ENCODE measurements around the gene DDX39A. TPM values are rescaled to one million over a fixed set of nuclear protein-coding genes. Genes with fewer than 3 reads are reported as not detected.

DDX39A gene
- total RNA-seq, 1 experiment from 2014 or later, result 117 TPM

DNA sequence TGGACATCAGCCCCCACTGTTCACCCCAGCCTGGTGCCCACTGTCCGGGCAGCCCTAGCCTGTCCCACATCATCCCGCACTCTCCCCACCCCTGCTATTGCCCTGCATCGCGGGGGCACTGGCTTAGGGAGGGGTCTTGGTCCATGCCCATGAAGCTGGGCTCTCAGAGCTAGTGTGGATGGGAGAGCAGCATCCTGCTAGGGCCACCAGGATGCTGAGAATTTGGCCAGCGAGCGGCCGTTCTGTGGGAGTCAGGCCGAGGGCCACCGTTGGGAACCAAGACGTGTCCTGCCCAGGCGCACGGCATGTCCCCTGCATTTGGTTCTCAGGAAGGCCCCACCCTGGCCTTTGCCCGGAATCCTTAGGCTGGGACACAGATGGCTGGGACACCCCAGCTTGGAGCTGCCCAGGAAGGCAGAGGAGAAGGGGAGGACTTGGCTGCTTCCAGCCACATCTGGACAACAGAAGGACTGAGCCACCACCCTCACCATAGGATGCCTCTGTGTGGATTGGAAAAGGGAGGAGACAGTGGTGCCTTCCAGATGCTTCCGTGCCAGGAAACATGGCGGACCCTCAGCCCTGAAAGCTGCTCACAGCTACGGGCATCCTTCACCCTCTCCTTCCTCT lies 23.3 kb downstream of the DDX39A start:
- intact Hi-C loops (cut with micrococcal nuclease; ENCODE audit: unreplicated experiment), result no loop called here
- POLR2A ChIA-PET, result no interaction called here
- no peaks in the 10 kb centered on the region for H3K4me1 ChIP-seq (ENCODE audit: control insufficient read depth, insufficient read depth, low read length)
- H3K9me3 ChIP-seq (ENCODE audit: control insufficient read depth, insufficient read depth, low read depth, low read length), result no peaks in the 10 kb centered on the region
- CTCF ChIA-PET, result no interaction called here
- DNase-seq (ENCODE audit: low read depth, low spot score), result no peak
- no peak overlapping the region for H3K4me3 ChIP-seq (ENCODE audit: low read depth in 2 of 2, low read length in 2 of 2)
- in situ Hi-C loops (cut with HindIII; ENCODE audit: low pct_unique_long_range_greater_than_20kb, low sequenced_read_pairs), result no loop called here
- TF ChIP-seq TCF7L2 (IDR thresholded peaks at IDR 0.05; ENCODE audit: low read depth, low read length) (no peak), POLR2AphosphoS5 (IDR thresholded peaks at IDR 0.05; ENCODE audit: low read depth, low read length) (no peak), SIN3A (IDR thresholded peaks at IDR 0.05; ENCODE audit: borderline replicate concordance, insufficient read depth, low read depth, low read length) (no peak)
- TF ChIP-seq, protein P1, sequence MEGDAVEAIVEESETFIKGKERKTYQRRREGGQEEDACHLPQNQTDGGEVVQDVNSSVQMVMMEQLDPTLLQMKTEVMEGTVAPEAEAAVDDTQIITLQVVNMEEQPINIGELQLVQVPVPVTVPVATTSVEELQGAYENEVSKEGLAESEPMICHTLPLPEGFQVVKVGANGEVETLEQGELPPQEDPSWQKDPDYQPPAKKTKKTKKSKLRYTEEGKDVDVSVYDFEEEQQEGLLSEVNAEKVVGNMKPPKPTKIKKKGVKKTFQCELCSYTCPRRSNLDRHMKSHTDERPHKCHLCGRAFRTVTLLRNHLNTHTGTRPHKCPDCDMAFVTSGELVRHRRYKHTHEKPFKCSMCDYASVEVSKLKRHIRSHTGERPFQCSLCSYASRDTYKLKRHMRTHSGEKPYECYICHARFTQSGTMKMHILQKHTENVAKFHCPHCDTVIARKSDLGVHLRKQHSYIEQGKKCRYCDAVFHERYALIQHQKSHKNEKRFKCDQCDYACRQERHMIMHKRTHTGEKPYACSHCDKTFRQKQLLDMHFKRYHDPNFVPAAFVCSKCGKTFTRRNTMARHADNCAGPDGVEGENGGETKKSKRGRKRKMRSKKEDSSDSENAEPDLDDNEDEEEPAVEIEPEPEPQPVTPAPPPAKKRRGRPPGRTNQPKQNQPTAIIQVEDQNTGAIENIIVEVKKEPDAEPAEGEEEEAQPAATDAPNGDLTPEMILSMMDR (IDR thresholded peaks at IDR 0.05), result no peak
- TF ChIP-seq, protein P2, sequence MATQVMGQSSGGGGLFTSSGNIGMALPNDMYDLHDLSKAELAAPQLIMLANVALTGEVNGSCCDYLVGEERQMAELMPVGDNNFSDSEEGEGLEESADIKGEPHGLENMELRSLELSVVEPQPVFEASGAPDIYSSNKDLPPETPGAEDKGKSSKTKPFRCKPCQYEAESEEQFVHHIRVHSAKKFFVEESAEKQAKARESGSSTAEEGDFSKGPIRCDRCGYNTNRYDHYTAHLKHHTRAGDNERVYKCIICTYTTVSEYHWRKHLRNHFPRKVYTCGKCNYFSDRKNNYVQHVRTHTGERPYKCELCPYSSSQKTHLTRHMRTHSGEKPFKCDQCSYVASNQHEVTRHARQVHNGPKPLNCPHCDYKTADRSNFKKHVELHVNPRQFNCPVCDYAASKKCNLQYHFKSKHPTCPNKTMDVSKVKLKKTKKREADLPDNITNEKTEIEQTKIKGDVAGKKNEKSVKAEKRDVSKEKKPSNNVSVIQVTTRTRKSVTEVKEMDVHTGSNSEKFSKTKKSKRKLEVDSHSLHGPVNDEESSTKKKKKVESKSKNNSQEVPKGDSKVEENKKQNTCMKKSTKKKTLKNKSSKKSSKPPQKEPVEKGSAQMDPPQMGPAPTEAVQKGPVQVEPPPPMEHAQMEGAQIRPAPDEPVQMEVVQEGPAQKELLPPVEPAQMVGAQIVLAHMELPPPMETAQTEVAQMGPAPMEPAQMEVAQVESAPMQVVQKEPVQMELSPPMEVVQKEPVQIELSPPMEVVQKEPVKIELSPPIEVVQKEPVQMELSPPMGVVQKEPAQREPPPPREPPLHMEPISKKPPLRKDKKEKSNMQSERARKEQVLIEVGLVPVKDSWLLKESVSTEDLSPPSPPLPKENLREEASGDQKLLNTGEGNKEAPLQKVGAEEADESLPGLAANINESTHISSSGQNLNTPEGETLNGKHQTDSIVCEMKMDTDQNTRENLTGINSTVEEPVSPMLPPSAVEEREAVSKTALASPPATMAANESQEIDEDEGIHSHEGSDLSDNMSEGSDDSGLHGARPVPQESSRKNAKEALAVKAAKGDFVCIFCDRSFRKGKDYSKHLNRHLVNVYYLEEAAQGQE (IDR thresholded peaks at IDR 0.05; ENCODE audit: insufficient read depth in 1 of 2, low read depth in 2 of 2, low read length in 1 of 2), result no peak
- no peak overlapping the region for H3K27ac ChIP-seq (ENCODE audit: low read length)
- H3K27me3 ChIP-seq (ENCODE audit: control insufficient read depth, insufficient read depth, low read length), result no peaks in the 10 kb centered on the region
- BruUV-seq (replicated peaks), result no TSS peak
- ATAC-seq, result peak; percentile 20
- no peaks in the 10 kb centered on the region; the same call in 1 of the 2 replicates for H3K36me3 ChIP-seq (ENCODE audit: control insufficient read depth, insufficient read depth, low read length)

DNA sequence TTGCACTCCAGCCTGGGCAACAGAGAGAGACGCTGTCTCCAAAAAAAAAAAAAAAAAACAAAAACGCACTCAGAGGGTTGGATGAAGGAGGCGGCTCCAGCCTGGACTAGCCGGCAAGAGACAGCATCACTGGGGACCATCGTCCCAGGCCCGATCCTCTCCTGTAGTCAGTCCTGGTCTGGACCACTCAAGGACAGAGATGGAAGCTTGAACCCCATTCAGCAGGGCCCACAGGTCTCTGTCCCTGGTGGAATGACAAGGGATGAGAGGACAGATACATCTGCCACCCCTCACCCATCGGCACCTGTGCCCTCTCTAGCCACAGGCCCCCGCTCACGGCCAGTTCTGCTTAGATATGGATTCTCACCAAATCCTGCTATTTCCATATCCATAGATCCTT lies 23.9 kb downstream of the DDX39A start:
- intact Hi-C loops (cut with micrococcal nuclease; ENCODE audit: unreplicated experiment), result no loop called here
- DNase-seq (ENCODE audit: low read depth, low spot score) (no peak), ATAC-seq (no peak)
- H3K27ac ChIP-seq (ENCODE audit: low read length), result no peak overlapping the region
- POLR2A ChIA-PET, result no interaction called here
- BruUV-seq (replicated peaks), result no TSS peak
- CTCF ChIA-PET, result no interaction called here
- no peak overlapping the region for H3K4me3 ChIP-seq (ENCODE audit: low read depth in 2 of 2, low read length in 2 of 2)
- in situ Hi-C loops (cut with HindIII; ENCODE audit: low pct_unique_long_range_greater_than_20kb, low sequenced_read_pairs), result no loop called here
- no peaks in the 10 kb centered on the region for H3K4me1 ChIP-seq (ENCODE audit: control insufficient read depth, insufficient read depth, low read length)
- no peaks in the 10 kb centered on the region for H3K9me3 ChIP-seq (ENCODE audit: control insufficient read depth, insufficient read depth, low read depth, low read length)
- no peaks in the 10 kb centered on the region; the same call in 1 of the 2 replicates for H3K36me3 ChIP-seq (ENCODE audit: control insufficient read depth, insufficient read depth, low read length)
- H3K27me3 ChIP-seq (ENCODE audit: control insufficient read depth, insufficient read depth, low read length), result no peaks in the 10 kb centered on the region
- TF ChIP-seq, protein P1 (IDR thresholded peaks at IDR 0.05), result no peak
- TF ChIP-seq, protein P2 (IDR thresholded peaks at IDR 0.05; ENCODE audit: insufficient read depth in 1 of 2, low read depth in 2 of 2, low read length in 1 of 2), result no peak
- TF ChIP-seq POLR2AphosphoS5 (IDR thresholded peaks at IDR 0.05; ENCODE audit: low read depth, low read length) (no peak), TCF7L2 (IDR thresholded peaks at IDR 0.05; ENCODE audit: low read depth, low read length) (no peak), SIN3A (IDR thresholded peaks at IDR 0.05; ENCODE audit: borderline replicate concordance, insufficient read depth, low read depth, low read length) (no peak)

All from Panc1 (cell line).